HCT116 (cell line): ENCODE measurements around the gene PAX7. TPM values are rescaled to one million over a fixed set of nuclear protein-coding genes. Genes with fewer than 3 reads are reported as not detected.

Experiments
- ATAC-seq: fragments of 200-7000 bp; cut with Tn5 transposase; 2 replicates; pipeline ENCODE4 v1.9.1; 2020; ENCODE audit warnings: mild to moderate bottlenecking, moderate library complexity
- BruUV-seq: library from RNA; stranded (reverse); fragments of 400-500 nt; replicated peaks from 2 replicates; lab custom pipeline; 2021; lab: Mats Ljungman, UMichigan
- CTCF ChIA-PET: fragments of 300-600 bp; sonication (Branson Sonifier 250); formaldehyde crosslinking; loops from one replicate; lab custom pipeline; 2021; ENCODE audit warnings: antibody characterized with exemption; lab: Charles Lee
- POLR2A ChIA-PET: fragments of 300-600, 350-600 bp; sonication (Branson Sonifier 250); formaldehyde crosslinking; loops from one replicate; lab custom pipeline; 2021; ENCODE audit warnings: antibody characterized with exemption; lab: Charles Lee
- RAD21 ChIA-PET, 2 experiments: fragments of 300-600 bp; sonication (Branson Sonifier 250); formaldehyde crosslinking; loops; one replicate each; lab custom pipeline; 2023; ENCODE audit warnings: low total read pairs in 2 of 2; ENCODE audit not compliant: uncharacterized antibody in 2 of 2, unreplicated experiment in 2 of 2, low non-redundant PET in 1 of 2; lab: Charles Lee
- DNase-seq: peaks from one replicate; pipeline ENCODE4 v3.0.0-alpha.2; 2010; ENCODE audit warnings: low read depth, low spot score
- H2AFZ ChIP-seq: fragments of 200-600 bp; shearing (Covaris generic), sonication (generic); 2 replicates; pipeline ENCODE4 v1.6.1; 2017; ENCODE audit warnings: low read depth, mixed run types, mixed read lengths, antibody characterized with exemption, low read length; ENCODE audit not compliant: poor library complexity, severe bottlenecking
- H3K27ac ChIP-seq: 2 replicates; pipeline ENCODE4 v1.5.1; 2012; ENCODE audit warnings: low read depth, low read length
- H3K27me3 ChIP-seq: fragments of 200-600 bp; sonication (generic); 2 replicates; pipeline ENCODE4 v1.6.1; 2016; ENCODE audit warnings: mixed run types, low read length, mixed read lengths; ENCODE audit not compliant: insufficient read depth
- H3K36me3 ChIP-seq, 2 experiments: fragments of 200-500 bp in 1 of 2; fragments of 200-600 bp in 1 of 2; sonication (Bioruptor generic) in 1 of 2; sonication (generic) in 1 of 2; 2 replicates each; pipeline versions ENCODE4 v1.5.1 to v1.6.1; 2014 to 2016; ENCODE audit warnings: low read length in 2 of 2, inconsistent platforms in 1 of 2, mixed read lengths in 1 of 2, mixed run types in 1 of 2; ENCODE audit not compliant: insufficient read depth in 2 of 2, control insufficient read depth in 1 of 2
- H3K4me1 ChIP-seq, 2 experiments: fragments of 200-600 bp in 1 of 2; sonication (generic) in 1 of 2; 2 replicates each; pipeline versions ENCODE4 v1.5.1 to v1.6.1; 2012 to 2017; ENCODE audit warnings: low read length in 2 of 2, inconsistent platforms in 1 of 2, mild to moderate bottlenecking in 1 of 2, mixed read lengths in 1 of 2, mixed run types in 1 of 2, moderate library complexity in 1 of 2; ENCODE audit not compliant: insufficient read depth in 2 of 2, control insufficient read depth in 1 of 2
- H3K4me2 ChIP-seq: fragments of 200-600 bp; sonication (generic); 2 replicates; pipeline ENCODE4 v1.6.1; 2017; ENCODE audit warnings: mixed run types, low read length, mixed read lengths
- H3K4me3 ChIP-seq, 2 experiments: fragments of 200-600 bp in 1 of 2; sonication (generic) in 1 of 2; replicated peaks in 1 of 2; 2 replicates each; pipeline ENCODE4 v1.5.1; 2011 to 2016; ENCODE audit warnings: low read length in 2 of 2, control low read depth in 1 of 2, low read depth in 1 of 2, mild to moderate bottlenecking in 1 of 2, mixed read lengths in 1 of 2, mixed run types in 1 of 2
- H3K79me2 ChIP-seq: fragments of 200-600 bp; sonication (generic); 2 replicates; pipeline ENCODE4 v1.6.1; 2017; ENCODE audit warnings: mild to moderate bottlenecking, mixed run types, low read length, moderate library complexity, mixed read lengths; ENCODE audit not compliant: insufficient read depth
- H3K9ac ChIP-seq: fragments of 200-600 bp; sonication (generic); 2 replicates; pipeline ENCODE4 v1.6.1; 2016; ENCODE audit warnings: low read length, mixed read lengths
- H3K9me2 ChIP-seq: fragments of 200-600 bp; sonication (generic), shearing (Covaris generic); 2 replicates; pipeline ENCODE4 v1.6.1; 2017; ENCODE audit warnings: mixed run types, mild to moderate bottlenecking, moderate library complexity; ENCODE audit not compliant: insufficient read depth
- H3K9me3 ChIP-seq, 2 experiments: fragments of 200-500 bp in 1 of 2; fragments of 200-600 bp in 1 of 2; sonication (Bioruptor generic) in 1 of 2; sonication (generic) in 1 of 2; 2 replicates each; pipeline ENCODE4 v1.6.1; 2014 to 2017; ENCODE audit warnings: low read length in 2 of 2, mixed read lengths in 2 of 2, inconsistent platforms in 1 of 2, low read depth in 1 of 2, mild to moderate bottlenecking in 1 of 2, mixed run types in 1 of 2, moderate library complexity in 1 of 2; ENCODE audit not compliant: control insufficient read depth in 1 of 2, insufficient read depth in 1 of 2
- H4K20me1 ChIP-seq: fragments of 200-600 bp; sonication (generic), shearing (Covaris generic); 2 replicates; pipeline ENCODE4 v1.6.1; 2017; ENCODE audit warnings: mixed run types, mild to moderate bottlenecking, moderate library complexity; ENCODE audit not compliant: insufficient read depth
- CEBPB ChIP-seq: IDR thresholded peaks from 2 replicates; pipeline ENCODE4 v1.6.1; 2012; ENCODE audit warnings: low read depth
- EGR1 ChIP-seq: IDR thresholded peaks from 2 replicates; pipeline ENCODE4 v1.6.1; 2012; ENCODE audit warnings: low read depth
- ELF1 ChIP-seq: IDR thresholded peaks from 2 replicates; pipeline ENCODE4 v1.6.1; 2012; ENCODE audit warnings: low read depth, borderline replicate concordance
- JUND ChIP-seq: IDR thresholded peaks from 2 replicates; pipeline ENCODE4 v1.6.1; 2012
- MAX ChIP-seq: IDR thresholded peaks from 2 replicates; pipeline ENCODE4 v1.6.1; 2012
- POLR2A ChIP-seq: IDR thresholded peaks from 2 replicates; pipeline ENCODE4 v1.7.0; 2011; ENCODE audit warnings: borderline replicate concordance; ENCODE audit not compliant: insufficient read depth, insufficient read length; ENCODE audit errors: extremely low read depth
- POLR2AphosphoS5 ChIP-seq: IDR thresholded peaks from 2 replicates; pipeline ENCODE4 v1.6.1; 2011; ENCODE audit warnings: mild to moderate bottlenecking, low read depth, low read length, moderate library complexity
- RAD21 ChIP-seq: IDR thresholded peaks from 2 replicates; pipeline ENCODE4 v1.6.1; 2012; ENCODE audit warnings: low read depth, mild to moderate bottlenecking
- REST ChIP-seq: IDR thresholded peaks from 2 replicates; pipeline ENCODE4 v1.6.1; 2012; ENCODE audit warnings: low read depth
- SIN3A ChIP-seq: IDR thresholded peaks from 2 replicates; pipeline ENCODE4 v1.6.1; 2012; ENCODE audit warnings: low read depth
- SRF ChIP-seq: IDR thresholded peaks from 2 replicates; pipeline ENCODE4 v1.6.1; 2012; ENCODE audit warnings: low read depth
- TCF7L2 ChIP-seq: IDR thresholded peaks from 2 replicates; pipeline ENCODE4 v1.7.0; 2011; ENCODE audit warnings: borderline replicate concordance, inconsistent platforms; ENCODE audit not compliant: insufficient read depth, insufficient read length; ENCODE audit errors: extremely low read depth
- YY1 ChIP-seq: IDR thresholded peaks from 2 replicates; pipeline ENCODE4 v1.6.1; 2011; ENCODE audit warnings: low read length, low read depth, moderate library complexity, mild to moderate bottlenecking; ENCODE audit not compliant: insufficient replicate concordance; ENCODE audit errors: extremely low read depth
- ZFX ChIP-seq: fragments of 450-650 bp; IDR thresholded peaks from 2 replicates; pipeline ENCODE4 v1.6.1; 2017
- ZNF274 ChIP-seq: fragments of 200-500 bp; sonication (Bioruptor generic); IDR thresholded peaks from 2 replicates; pipeline ENCODE4 v1.6.1; 2014; ENCODE audit warnings: mild to moderate bottlenecking, low read depth, low read length, inconsistent platforms
- intact Hi-C: fragments of 100-400 bp; cut with micrococcal nuclease; formaldehyde crosslinking; loops from 2 replicates; pipeline ENCODE4 v1.10.0; 2022
- total RNA-seq: library from RNA; stranded (reverse); gene quantifications from one replicate; pipeline ENCODE4 v1.2.1, GENCODE V29; 2021; ENCODE audit not compliant: unreplicated experiment
- TF ChIP-seq, protein P1 (sequence below), 3 experiments: fragments of 200-600 bp in 1 of 3; sonication (generic) in 1 of 3; IDR thresholded peaks in 2 of 3; conservative IDR thresholded peaks in 1 of 3; 2 replicates each; pipeline ENCODE4 v1.5.1; 2012 to 2017; ENCODE audit warnings: low read depth in 2 of 3, low read length in 2 of 3, antibody characterized with exemption in 1 of 3, borderline replicate concordance in 1 of 3, control low read depth in 1 of 3, mild to moderate bottlenecking in 1 of 3, mixed read lengths in 1 of 3, mixed run types in 1 of 3, moderate library complexity in 1 of 3; ENCODE audit not compliant: insufficient read depth in 1 of 3

Gene PAX7
- total RNA-seq, 1 experiment from 2014 or later: not detected

DNA sequence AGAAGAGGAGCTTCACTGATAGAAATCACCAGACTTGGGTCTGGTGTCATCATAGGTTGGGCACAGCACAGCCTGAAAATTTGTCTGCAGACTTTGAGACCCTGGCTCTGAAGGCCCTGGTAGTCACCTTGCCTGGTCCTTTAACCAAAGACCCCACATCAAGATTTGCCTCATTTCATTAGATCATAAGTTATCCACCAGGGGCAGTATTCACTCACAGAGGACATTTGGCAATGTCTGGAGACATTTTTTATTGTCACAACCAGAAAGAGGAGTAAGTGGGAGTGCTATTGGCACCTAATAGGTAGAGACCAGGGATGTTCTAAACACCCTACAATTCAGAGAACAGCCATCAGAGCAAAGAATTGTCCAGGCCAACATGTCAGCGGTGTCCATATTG is 22.1 kb upstream of the PAX7 start:
- Histone ChIP-seq H3K4me3 (no peak overlapping the region), H3K27ac (no peak overlapping the region), H2AFZ (peak overlapping the region; percentile 80), H4K20me1 (no peaks in the 10 kb centered on the region), H3K4me2 (no peak overlapping the region), H3K9me2 (no peaks in the 10 kb centered on the region), H3K79me2 (no peaks in the 10 kb centered on the region), H3K4me1 (no peaks in the 10 kb centered on the region), H3K9ac (no peak overlapping the region), H3K36me3 (no peaks in the 10 kb centered on the region), H3K27me3 (no peaks in the 10 kb centered on the region), H3K9me3 (no peaks in the 10 kb centered on the region)
- TF ChIP-seq, protein P1, sequence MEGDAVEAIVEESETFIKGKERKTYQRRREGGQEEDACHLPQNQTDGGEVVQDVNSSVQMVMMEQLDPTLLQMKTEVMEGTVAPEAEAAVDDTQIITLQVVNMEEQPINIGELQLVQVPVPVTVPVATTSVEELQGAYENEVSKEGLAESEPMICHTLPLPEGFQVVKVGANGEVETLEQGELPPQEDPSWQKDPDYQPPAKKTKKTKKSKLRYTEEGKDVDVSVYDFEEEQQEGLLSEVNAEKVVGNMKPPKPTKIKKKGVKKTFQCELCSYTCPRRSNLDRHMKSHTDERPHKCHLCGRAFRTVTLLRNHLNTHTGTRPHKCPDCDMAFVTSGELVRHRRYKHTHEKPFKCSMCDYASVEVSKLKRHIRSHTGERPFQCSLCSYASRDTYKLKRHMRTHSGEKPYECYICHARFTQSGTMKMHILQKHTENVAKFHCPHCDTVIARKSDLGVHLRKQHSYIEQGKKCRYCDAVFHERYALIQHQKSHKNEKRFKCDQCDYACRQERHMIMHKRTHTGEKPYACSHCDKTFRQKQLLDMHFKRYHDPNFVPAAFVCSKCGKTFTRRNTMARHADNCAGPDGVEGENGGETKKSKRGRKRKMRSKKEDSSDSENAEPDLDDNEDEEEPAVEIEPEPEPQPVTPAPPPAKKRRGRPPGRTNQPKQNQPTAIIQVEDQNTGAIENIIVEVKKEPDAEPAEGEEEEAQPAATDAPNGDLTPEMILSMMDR (IDR thresholded peaks at IDR 0.05 in 2 of 3, conservative IDR thresholded peaks at IDR 0.05 in 1 of 3; ENCODE audit: borderline replicate concordance in 1 of 3, insufficient read depth in 1 of 3, low read depth in 2 of 3, low read length in 2 of 3): peak; percentile 58 to 76 (median 62)
- TF ChIP-seq JUND (no peak), ZNF274 (no peak), YY1 (no peak), RAD21 (peak; percentile 74)
- POLR2A ChIA-PET: no interaction called here
- intact Hi-C loops: no loop called here
- DNase-seq: no peak
- RAD21 ChIA-PET: no interaction called here
- BruUV-seq: no TSS peak
- CTCF ChIA-PET: interaction anchor here (1.2 to 2.0 kb wide), 4 partner anchors 10 to 267 kb away, joined by 3 to 10 read pairs (median 6); no protein-coding TSS in a partner anchor
- peak; percentile 78 for ATAC-seq

DNA sequence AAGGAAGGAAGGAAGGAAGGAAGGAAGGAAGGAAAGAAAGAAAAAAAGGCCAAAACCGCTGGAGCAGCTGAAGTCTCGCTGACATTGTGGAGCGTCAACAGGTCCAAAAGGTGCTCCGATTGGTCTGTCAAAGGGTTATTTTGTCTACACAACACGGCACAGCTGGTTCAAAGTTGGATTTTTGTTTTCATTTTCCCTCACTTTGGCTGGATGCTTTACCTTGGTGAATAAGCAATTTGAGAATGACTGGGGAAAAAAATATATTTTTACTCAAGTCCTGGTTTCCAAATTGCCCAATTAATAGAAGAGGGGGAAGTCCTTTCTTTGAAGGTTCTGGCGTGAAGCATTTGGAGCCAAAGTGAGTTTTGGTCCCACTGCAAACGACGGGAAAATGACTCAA is 19.3 kb upstream of the PAX7 start:
- CTCF ChIA-PET: no interaction called here
- no peak for TF ChIP-seq ZFX
- TF ChIP-seq SIN3A: no peak
- no peak for TF ChIP-seq POLR2AphosphoS5
- TF ChIP-seq RAD21: no peak
- TF ChIP-seq EGR1: no peak
- TF ChIP-seq YY1: no peak
- no peak for TF ChIP-seq REST
- TF ChIP-seq ELF1: no peak
- TF ChIP-seq TCF7L2: no peak
- no peak for TF ChIP-seq SRF
- no peak for TF ChIP-seq MAX
- no peak for TF ChIP-seq POLR2A
- TF ChIP-seq CEBPB: no peak
- TF ChIP-seq ZNF274: no peak

More for the DNA sequence above, 19.3 kb upstream of the PAX7 start:
- H3K9me3 ChIP-seq: no peaks in the 10 kb centered on the region
- no peaks in the 10 kb centered on the region for H3K79me2 ChIP-seq
- intact Hi-C loops: no loop called here
- no peak overlapping the region for H3K4me3 ChIP-seq
- H3K27ac ChIP-seq: no peak overlapping the region
- H3K36me3 ChIP-seq: no peaks in the 10 kb centered on the region
- RAD21 ChIA-PET: no interaction called here
- H3K27me3 ChIP-seq: no peaks in the 10 kb centered on the region
- POLR2A ChIA-PET: no interaction called here
- no peaks in the 10 kb centered on the region for H3K9me2 ChIP-seq
- ATAC-seq (no peak), DNase-seq (no peak)
- H3K4me2 ChIP-seq: no peak overlapping the region
- H3K9ac ChIP-seq: no peak overlapping the region
- H2AFZ ChIP-seq: no peak overlapping the region
- H3K4me1 ChIP-seq: no peaks in the 10 kb centered on the region
- H4K20me1 ChIP-seq: no peaks in the 10 kb centered on the region
- BruUV-seq: no TSS peak
